ENCODE results near the gene TGM6.

GRCh38 chr20:2365666-2366065 lies 15.0 kb upstream of the TGM6 start:
- TF ChIP-seq CTCF (IDR thresholded peaks at IDR 0.05) (no peak), POLR2A (IDR thresholded peaks at IDR 0.05) (no peak)
